Esophagus muscularis mucosa (tissue), 4 donors: ENCODE measurements around the gene GCKR. TPM values are rescaled to one million over a fixed set of nuclear protein-coding genes. Genes with fewer than 3 reads are reported as not detected.

ENCODE experiments used
- DNase-seq: peaks from one replicate; pipeline ENCODE4 v3.0.0-alpha.2; 2017; ENCODE audit errors: extremely low spot score
- H3K27ac ChIP-seq, 4 donors: fragments of 200-600 bp; sonication (generic); replicated peaks in 1 of 4; 1 replicate in 3 of 4; 2 replicates in 1 of 4; pipeline ENCODE4 v1.5.1; 2016 to 2019; ENCODE audit warnings: mild to moderate bottlenecking in 1 of 4
- H3K27me3 ChIP-seq, 4 donors: fragments of 200-600 bp; sonication (generic); one replicate each; pipeline versions ENCODE4 v1.5.1 to v1.6.0; 2016 to 2019
- H3K36me3 ChIP-seq, 4 donors: fragments of 200-600 bp; sonication (generic); one replicate each; pipeline ENCODE4 v1.5.1; 2016 to 2019
- H3K4me1 ChIP-seq, 4 donors: fragments of 200-600 bp; sonication (generic); one replicate each; pipeline ENCODE4 v1.5.1; 2016 to 2019
- H3K4me3 ChIP-seq, 4 donors: fragments of 200-600 bp; sonication (generic); 1 replicate in 2 of 4; 2 replicates in 2 of 4; pipeline ENCODE4 v1.5.1; 2016 to 2019; ENCODE audit warnings: mild to moderate bottlenecking in 4 of 4, moderate library complexity in 1 of 4
- H3K9me3 ChIP-seq, 4 donors: fragments of 200-600 bp; sonication (generic); 1 replicate in 3 of 4; 2 replicates in 1 of 4; pipeline ENCODE4 v1.5.1; 2016 to 2019
- EP300 ChIP-seq: sonication (generic); formaldehyde crosslinking; IDR thresholded peaks from one replicate; pipeline ENCODE4 v1.6.1; 2017; ENCODE audit warnings: antibody characterized with exemption
- POLR2A ChIP-seq: fragments of 450-650 bp; IDR thresholded peaks from one replicate; pipeline ENCODE4 v1.6.1; 2017; ENCODE audit warnings: antibody characterized with exemption, moderate library complexity, mild to moderate bottlenecking, low read depth
- POLR2AphosphoS5 ChIP-seq, 2 donors: sonication (generic); formaldehyde crosslinking; IDR thresholded peaks; one replicate each; pipeline ENCODE4 v1.6.1; 2017; ENCODE audit warnings: antibody characterized with exemption in 2 of 2
- WGBS: methylation state at CpG from one replicate; pipeline ENCODE4 v1.1.5; 2018; 5-methylcytosine and 5-hydroxymethylcytosine counted together
- intact Hi-C: fragments of 100-400 bp; cut with DNase I; formaldehyde crosslinking; loops from one replicate; pipeline ENCODE4 v1.15.1; 2023
- total RNA-seq, 4 donors: library from RNA; depleted of rRNA; stranded (reverse); fragments of >200 nt; gene quantifications; one replicate each; pipeline versions ENCODE4 v1.1.0 to v1.2.1, GENCODE V29; 2016
- TF ChIP-seq, protein P1 (sequence below), 3 experiments: fragments of 200-600 bp in 2 of 3; fragments of 450-650 bp in 1 of 3; sonication (generic) in 2 of 3; IDR thresholded peaks; one replicate each; pipeline ENCODE4 v1.5.1; 2017 to 2019; ENCODE audit warnings: antibody characterized with exemption in 3 of 3, mild to moderate bottlenecking in 2 of 3, moderate library complexity in 1 of 3

GCKR gene
- total RNA-seq, 4 donors from 2014 or later: 0.23 TPM; not detected in 3

DNA sequence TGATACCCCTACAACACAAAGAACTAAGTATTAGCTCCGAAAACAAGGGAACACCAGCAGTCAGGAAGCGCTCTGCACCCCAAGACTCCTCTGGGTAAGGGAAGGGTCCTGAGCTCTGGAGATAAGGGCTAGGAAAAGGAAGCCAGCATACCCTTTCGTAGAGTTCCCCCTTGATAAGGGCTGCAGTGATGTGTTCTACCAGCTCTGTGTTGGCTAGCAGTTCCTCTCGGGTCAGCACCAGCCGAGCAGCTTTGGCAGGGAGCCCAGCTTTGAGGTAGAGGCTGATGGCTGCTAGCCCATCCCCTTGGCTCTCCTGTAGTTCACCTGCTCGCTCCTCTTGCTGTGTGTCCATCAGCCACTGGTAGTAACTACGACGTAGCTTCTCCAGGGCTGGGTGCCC is 35.5 kb upstream of the GCKR start:
- no peaks in the 10 kb centered on the region for H3K27me3 ChIP-seq
- intact Hi-C loops: no loop called here
- 95% methylated on average over 8 of the region's 8 CpGs for WGBS
- DNase-seq: no peak
- H3K9me3 ChIP-seq: no peaks in the 10 kb centered on the region
- no peaks in the 10 kb centered on the region for H3K4me1 ChIP-seq
- no peak overlapping the region for H3K27ac ChIP-seq
- TF ChIP-seq POLR2A (no peak), EP300 (no peak), POLR2AphosphoS5 (IDR thresholded peaks at IDR 0.05) (no peak)
- TF ChIP-seq, protein P1, sequence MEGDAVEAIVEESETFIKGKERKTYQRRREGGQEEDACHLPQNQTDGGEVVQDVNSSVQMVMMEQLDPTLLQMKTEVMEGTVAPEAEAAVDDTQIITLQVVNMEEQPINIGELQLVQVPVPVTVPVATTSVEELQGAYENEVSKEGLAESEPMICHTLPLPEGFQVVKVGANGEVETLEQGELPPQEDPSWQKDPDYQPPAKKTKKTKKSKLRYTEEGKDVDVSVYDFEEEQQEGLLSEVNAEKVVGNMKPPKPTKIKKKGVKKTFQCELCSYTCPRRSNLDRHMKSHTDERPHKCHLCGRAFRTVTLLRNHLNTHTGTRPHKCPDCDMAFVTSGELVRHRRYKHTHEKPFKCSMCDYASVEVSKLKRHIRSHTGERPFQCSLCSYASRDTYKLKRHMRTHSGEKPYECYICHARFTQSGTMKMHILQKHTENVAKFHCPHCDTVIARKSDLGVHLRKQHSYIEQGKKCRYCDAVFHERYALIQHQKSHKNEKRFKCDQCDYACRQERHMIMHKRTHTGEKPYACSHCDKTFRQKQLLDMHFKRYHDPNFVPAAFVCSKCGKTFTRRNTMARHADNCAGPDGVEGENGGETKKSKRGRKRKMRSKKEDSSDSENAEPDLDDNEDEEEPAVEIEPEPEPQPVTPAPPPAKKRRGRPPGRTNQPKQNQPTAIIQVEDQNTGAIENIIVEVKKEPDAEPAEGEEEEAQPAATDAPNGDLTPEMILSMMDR (IDR thresholded peaks at IDR 0.05): no peak
- no peak overlapping the region for H3K4me3 ChIP-seq
- peaks cover 35 to 86% (median 73%) of the 10 kb centered on the region in 4 donors for H3K36me3 ChIP-seq

DNA sequence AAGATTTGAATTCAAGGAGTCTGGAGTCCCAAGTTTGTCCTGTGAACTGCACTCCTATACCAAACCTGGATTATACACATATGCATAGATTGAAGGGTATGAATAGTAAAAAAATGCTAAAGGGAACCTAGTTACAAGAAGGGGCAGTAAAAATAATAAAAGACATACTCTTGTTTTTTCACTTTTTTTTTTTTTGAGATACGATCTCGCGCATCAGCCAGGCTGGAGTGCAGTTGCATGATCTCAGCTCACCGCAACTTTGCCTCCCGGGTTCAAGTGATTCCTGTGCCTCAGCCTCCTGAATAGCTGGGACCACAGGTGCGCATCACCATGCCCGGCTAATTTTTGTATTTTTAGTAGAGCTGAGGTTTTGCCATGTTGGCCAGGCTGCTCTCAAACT is 32.2 kb upstream of the GCKR start:
- no peak overlapping the region for H3K4me3 ChIP-seq
- H3K9me3 ChIP-seq: no peaks in the 10 kb centered on the region
- no peak overlapping the region for H3K27ac ChIP-seq
- peaks cover 2 to 74% (median 42%) of the 10 kb centered on the region in 4 donors for H3K36me3 ChIP-seq
- WGBS: 98% methylated on average over 7 of the region's 7 CpGs
- H3K4me1 ChIP-seq: no peaks in the 10 kb centered on the region
- no peak for TF ChIP-seq POLR2AphosphoS5 (IDR thresholded peaks at IDR 0.05)
- no peak for TF ChIP-seq EP300
- TF ChIP-seq, protein P1 (IDR thresholded peaks at IDR 0.05): no peak
- no peak for TF ChIP-seq POLR2A
- DNase-seq: no peak
- H3K27me3 ChIP-seq: no peaks in the 10 kb centered on the region
- intact Hi-C loops: no loop called here

DNA sequence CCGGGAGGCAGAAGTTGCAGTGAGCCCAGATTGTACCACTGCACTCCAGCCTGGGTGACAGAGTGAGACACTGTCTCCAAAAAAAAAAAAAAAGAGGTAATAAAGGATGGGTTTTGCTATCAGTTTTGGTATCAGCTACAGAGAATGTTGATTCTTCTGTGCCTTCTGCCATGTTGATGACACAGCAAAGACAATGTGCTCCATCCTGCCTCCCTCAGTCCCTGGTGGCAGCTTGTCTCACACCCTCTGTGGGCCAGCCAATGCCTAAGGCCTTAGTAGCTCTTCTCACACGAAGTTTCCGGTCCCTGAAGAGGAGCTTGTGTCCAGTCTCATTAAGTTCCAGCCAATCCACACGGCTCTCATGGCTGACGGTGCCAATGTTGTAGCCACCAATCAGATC is 24.7 kb upstream of the GCKR start:
- intact Hi-C loops: no loop called here

DNA sequence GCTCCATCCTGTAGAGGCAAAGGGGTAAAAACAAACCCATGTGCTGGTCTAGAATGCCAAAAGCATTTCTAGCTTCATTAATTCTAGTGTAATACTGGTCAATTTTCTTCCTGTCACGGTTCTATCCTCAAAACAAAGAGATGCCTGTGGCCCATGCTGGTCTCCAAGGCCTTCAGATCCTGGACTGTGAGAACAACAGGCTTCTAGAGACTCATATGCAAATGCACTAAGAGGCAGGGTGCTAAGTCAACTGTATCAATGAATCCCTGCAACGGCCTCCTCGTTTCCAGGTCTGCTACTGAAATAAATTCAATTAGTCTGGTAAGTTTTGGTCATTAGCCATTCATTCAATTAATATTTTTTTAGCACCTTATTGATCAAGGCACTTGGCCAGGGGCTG is 11.1 kb upstream of the GCKR start:
- no peak overlapping the region for H3K27ac ChIP-seq
- H3K27me3 ChIP-seq: no peaks in the 10 kb centered on the region
- no peaks in the 10 kb centered on the region for H3K9me3 ChIP-seq
- WGBS: 67% methylated on average over 3 of the region's 3 CpGs
- DNase-seq: no peak
- TF ChIP-seq POLR2AphosphoS5 (IDR thresholded peaks at IDR 0.05) (no peak), POLR2A (no peak), EP300 (no peak)
- TF ChIP-seq, protein P1 (IDR thresholded peaks at IDR 0.05): no peak
- peaks cover 17 to 50% (median 43%) of the 10 kb centered on the region in 4 donors for H3K36me3 ChIP-seq
- H3K4me3 ChIP-seq: no peak overlapping the region
- peaks cover 7 to 24% (median 19%) of the 10 kb centered on the region in 4 donors for H3K4me1 ChIP-seq
- intact Hi-C loops: loop anchor here (5.0 kb wide), 1 partner anchor 58 kb away; the partner anchor contains the start of gene NRBP1

More for the DNA sequence above, 24.7 kb upstream of the GCKR start:
- no peak for TF ChIP-seq EP300
- TF ChIP-seq POLR2A: no peak
- TF ChIP-seq, protein P1 (IDR thresholded peaks at IDR 0.05): no peak
- TF ChIP-seq POLR2AphosphoS5 (IDR thresholded peaks at IDR 0.05): no peak
- Histone ChIP-seq H3K27ac (no peak overlapping the region), H3K36me3 (peaks cover 17 to 88% (median 48%) of the 10 kb centered on the region in 4 donors), H3K9me3 (no peaks in the 10 kb centered on the region), H3K4me1 (no peaks in the 10 kb centered on the region), H3K4me3 (no peak overlapping the region), H3K27me3 (no peaks in the 10 kb centered on the region)
- WGBS: 96% methylated on average over 5 of the region's 5 CpGs
- no peak for DNase-seq

DNA sequence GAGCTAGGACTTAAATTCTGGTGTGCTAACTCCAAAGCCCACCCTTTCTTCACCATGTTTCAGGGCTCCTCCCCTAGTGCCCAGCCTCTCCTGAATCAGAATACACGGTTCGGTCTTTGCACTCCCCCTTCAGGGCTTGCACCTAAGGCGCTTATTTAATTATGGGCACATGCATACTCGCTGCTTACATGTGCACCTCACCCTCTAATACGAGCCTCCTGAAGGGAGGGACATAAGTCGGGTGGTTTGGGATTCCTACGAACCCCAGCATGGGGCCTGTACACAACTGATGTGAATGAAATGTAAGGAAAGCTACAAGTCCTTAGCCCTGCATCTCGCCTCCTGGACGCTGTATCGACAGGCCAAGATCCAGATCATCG is 7.5 kb upstream of the GCKR start:
- Histone ChIP-seq H3K4me1 (peaks cover 7 to 28% (median 23%) of the 10 kb centered on the region in 4 donors), H3K27ac (peak overlapping the region; percentile 73 to 82 (median 76)), H3K4me3 (peak overlapping the region; percentile 62 to 70 (median 66)), H3K27me3 (no peaks in the 10 kb centered on the region), H3K9me3 (no peaks in the 10 kb centered on the region), H3K36me3 (peaks cover 0 to 22% (median 13%) of the 10 kb centered on the region in 4 donors)
- WGBS: 3% methylated on average over 11 of the region's 11 CpGs
- intact Hi-C loops: loop anchor here (5.0 kb wide), 1 partner anchor 62 kb away; the partner anchor contains the start of gene NRBP1
- no peak for DNase-seq
- no peak for TF ChIP-seq EP300
- TF ChIP-seq, protein P1 (IDR thresholded peaks at IDR 0.05): peak in 1 of 3 experiments; percentile 19
